ENCODE data around the gene CEP57L1.
"Not testable (repeated sequence)": the region's sequence is repeated elsewhere in the genome, so short reads cannot be mapped to it uniquely, and the experiment has no call there.

The CEP57L1 gene

GRCh38 chr6:109117346-109118035 lies 22.2 kb downstream of the CEP57L1 start:
- DNase-seq: no peak

GRCh38 chr6:109118337-109118736 lies 23.0 kb downstream of the CEP57L1 start:
- no peak for DNase-seq

- DNase-seq: no peak
These were observed 23.6 kb downstream of the CEP57L1 start for GRCh38 chr6:109118871-109119354.

- peak; percentile 32 for DNase-seq
These were observed 26.1 kb downstream of the CEP57L1 start for GRCh38 chr6:109121411-109121810.

- DNase-seq: no peak
These were observed 28.9 kb downstream of the CEP57L1 start for GRCh38 chr6:109124219-109124618.

GRCh38 chr6:109125504-109125903 lies 30.2 kb downstream of the CEP57L1 start:
- DNase-seq: no peak

- DNase-seq: no peak
These were observed 34.8 kb downstream of the CEP57L1 start for GRCh38 chr6:109130065-109130464.

GRCh38 chr6:109135600-109135999 lies 40.3 kb downstream of the CEP57L1 start:
- DNase-seq: not testable (repeated sequence)

- DNase-seq: not testable (repeated sequence)
These were observed 40.7 kb downstream of the CEP57L1 start for GRCh38 chr6:109136039-109136438.

- DNase-seq: not testable (repeated sequence)
These were observed 41.2 kb downstream of the CEP57L1 start for GRCh38 chr6:109136530-109136929.

GRCh38 chr6:109139109-109139508 lies 43.8 kb downstream of the CEP57L1 start:
- peak; percentile 28 for DNase-seq

- DNase-seq: not testable (repeated sequence)
These were observed 46.8 kb downstream of the CEP57L1 start for GRCh38 chr6:109142067-109142466.

- DNase-seq: no peak
These were observed 47.9 kb downstream of the CEP57L1 start for GRCh38 chr6:109143191-109143590.

GRCh38 chr6:109148251-109148650 lies 52.9 kb downstream of the CEP57L1 start:
- not testable (repeated sequence) for DNase-seq

- not testable (repeated sequence) for DNase-seq
These were observed 53.4 kb downstream of the CEP57L1 start for GRCh38 chr6:109148716-109149115.

GRCh38 chr6:109153752-109154151 lies 58.4 kb downstream of the CEP57L1 start:
- DNase-seq: no peak

GRCh38 chr6:109164331-109164730 lies 69.0 kb downstream of the CEP57L1 start:
- no peak for DNase-seq

- peak; percentile 57 for DNase-seq
These were observed 70.2 kb downstream of the CEP57L1 start for GRCh38 chr6:109165392-109165974.

- no peak for DNase-seq
These were observed 71.4 kb downstream of the CEP57L1 start for GRCh38 chr6:109166673-109167072.

GRCh38 chr6:109167562-109167961 lies 72.3 kb downstream of the CEP57L1 start:
- no peak for DNase-seq

GRCh38 chr6:109170333-109170732 lies 75.0 kb downstream of the CEP57L1 start:
- no peak for DNase-seq

- no peak for DNase-seq
These were observed 76.9 kb downstream of the CEP57L1 start for GRCh38 chr6:109172101-109172746.

- peak; percentile 78 for DNase-seq
These were observed 79.6 kb downstream of the CEP57L1 start for GRCh38 chr6:109174916-109175315.

- DNase-seq: no peak
These were observed 83.6 kb downstream of the CEP57L1 start for GRCh38 chr6:109178921-109179320.
